ENCODE results near the gene TFAP2A.

TFAP2A gene

DNA sequence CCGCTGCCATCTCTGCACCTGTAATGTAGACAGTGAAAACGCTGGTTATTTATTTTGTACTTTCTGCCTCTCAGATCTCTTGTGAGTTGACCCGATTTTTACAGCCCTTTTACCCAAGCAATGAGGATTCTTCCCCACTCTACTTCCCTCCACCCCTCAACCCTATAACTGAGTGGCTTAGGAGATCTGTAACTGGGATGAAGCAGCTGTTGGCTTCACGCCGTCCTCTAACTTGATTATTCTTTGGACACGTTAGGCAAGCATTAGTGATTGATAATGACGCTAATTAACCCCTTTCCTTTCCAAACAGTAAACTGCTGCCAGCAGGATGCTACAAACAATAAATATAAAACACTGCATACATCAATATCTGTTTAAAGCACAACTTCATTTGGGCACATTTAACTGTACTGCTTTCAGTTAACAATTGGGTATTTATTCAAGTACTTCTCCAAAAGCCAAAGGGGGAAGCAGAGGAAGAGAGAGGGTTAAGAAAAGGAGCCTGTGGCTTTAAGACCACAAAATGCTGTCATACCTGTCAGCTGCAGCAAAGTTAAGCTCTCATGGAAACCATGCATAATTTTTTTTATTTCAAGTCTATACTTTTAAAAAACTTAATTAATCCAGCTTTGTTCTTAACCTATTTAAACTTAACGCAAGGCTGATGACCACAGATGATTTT lies 21.2 kb downstream of the TFAP2A start:
- H3K4me3 ChIP-seq (ENCODE audit: low read depth, low read length): no peak overlapping the region
- no peak for DNase-seq (ENCODE audit: low read depth)
- TF ChIP-seq, protein P1, sequence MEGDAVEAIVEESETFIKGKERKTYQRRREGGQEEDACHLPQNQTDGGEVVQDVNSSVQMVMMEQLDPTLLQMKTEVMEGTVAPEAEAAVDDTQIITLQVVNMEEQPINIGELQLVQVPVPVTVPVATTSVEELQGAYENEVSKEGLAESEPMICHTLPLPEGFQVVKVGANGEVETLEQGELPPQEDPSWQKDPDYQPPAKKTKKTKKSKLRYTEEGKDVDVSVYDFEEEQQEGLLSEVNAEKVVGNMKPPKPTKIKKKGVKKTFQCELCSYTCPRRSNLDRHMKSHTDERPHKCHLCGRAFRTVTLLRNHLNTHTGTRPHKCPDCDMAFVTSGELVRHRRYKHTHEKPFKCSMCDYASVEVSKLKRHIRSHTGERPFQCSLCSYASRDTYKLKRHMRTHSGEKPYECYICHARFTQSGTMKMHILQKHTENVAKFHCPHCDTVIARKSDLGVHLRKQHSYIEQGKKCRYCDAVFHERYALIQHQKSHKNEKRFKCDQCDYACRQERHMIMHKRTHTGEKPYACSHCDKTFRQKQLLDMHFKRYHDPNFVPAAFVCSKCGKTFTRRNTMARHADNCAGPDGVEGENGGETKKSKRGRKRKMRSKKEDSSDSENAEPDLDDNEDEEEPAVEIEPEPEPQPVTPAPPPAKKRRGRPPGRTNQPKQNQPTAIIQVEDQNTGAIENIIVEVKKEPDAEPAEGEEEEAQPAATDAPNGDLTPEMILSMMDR (IDR thresholded peaks at IDR 0.05; ENCODE audit: insufficient read depth, low read depth, low read length, missing control alignments): no peak

DNA sequence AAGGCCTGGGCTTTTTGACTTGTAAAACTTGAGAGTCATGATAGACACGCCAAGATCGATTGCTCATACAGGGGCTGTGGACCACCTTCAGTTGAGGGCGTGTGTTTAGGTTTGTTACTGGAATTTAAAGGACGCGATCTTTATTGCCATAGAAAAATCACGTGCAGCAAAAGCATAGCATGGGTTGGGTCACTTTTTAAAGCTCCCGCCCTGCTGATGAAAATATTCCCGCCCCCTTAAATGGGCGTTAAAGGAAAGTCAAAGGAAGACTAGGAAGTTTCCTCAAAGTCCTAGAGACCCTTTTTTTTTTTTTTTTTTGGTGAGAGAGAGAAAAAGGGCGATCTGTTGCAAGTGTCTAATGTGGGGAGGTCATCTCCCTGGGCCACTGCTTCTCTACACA lies 23.1 kb downstream of the TFAP2A start:
- TF ChIP-seq, protein P1 (IDR thresholded peaks at IDR 0.05; ENCODE audit: insufficient read depth, low read depth, low read length, missing control alignments): no peak
- no peak for DNase-seq (ENCODE audit: low read depth)
- H3K4me3 ChIP-seq (ENCODE audit: low read depth, low read length): no peak overlapping the region

GRCh38 chr6:10391299-10391630 lies 23.6 kb downstream of the TFAP2A start:
- no peak overlapping the region for H3K4me3 ChIP-seq (ENCODE audit: low read depth, low read length)
- no peak for DNase-seq (ENCODE audit: low read depth)
- TF ChIP-seq, protein P1 (IDR thresholded peaks at IDR 0.05; ENCODE audit: insufficient read depth, low read depth, low read length, missing control alignments): no peak

- no peak overlapping the region for H3K4me3 ChIP-seq (ENCODE audit: low read depth, low read length)
- DNase-seq (ENCODE audit: low read depth): no peak
- TF ChIP-seq, protein P1 (IDR thresholded peaks at IDR 0.05; ENCODE audit: insufficient read depth, low read depth, low read length, missing control alignments): no peak
Measured at GRCh38 chr6:10390495-10391298, 24.2 kb downstream of the TFAP2A start.

DNA sequence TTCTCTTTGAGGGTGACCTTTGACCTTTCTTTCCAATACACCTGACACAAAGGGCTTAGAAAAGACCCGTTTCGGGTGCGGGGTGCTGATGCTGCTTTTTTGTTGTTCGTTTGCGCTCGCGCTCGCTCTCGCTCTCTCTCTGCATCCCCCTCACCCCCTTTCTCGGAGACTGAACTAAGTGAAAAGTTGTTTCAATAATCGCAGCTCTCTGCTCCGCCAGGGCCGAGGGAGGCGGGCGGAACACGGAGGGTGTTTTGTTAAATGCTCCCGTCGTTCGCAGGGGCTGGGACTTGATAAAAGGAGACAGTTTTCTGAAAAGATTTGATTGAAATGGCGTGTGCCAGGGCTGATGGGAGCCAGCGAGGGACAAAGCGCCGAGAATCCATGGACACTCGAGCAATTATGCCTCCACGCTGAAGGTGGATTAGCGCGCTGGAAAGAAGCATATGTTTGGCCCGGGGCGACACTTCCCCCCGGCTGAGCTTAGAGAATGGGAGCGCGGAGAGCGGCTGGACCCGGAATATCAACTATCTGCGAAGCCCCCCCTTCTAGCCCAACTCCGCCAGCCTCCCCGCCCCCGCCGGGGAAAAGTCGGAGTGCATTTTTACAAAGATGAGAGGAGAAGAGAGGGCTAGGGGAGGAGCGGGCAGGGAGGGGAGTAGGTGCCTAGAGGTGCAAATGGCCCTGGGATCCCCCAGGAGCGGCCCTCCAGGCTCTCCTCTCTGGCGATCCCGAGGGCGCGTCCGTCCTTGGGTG lies 25.0 kb downstream of the TFAP2A start:
- no peak for DNase-seq (ENCODE audit: low read depth)
- TF ChIP-seq, protein P1 (IDR thresholded peaks at IDR 0.05; ENCODE audit: insufficient read depth, low read depth, low read length, missing control alignments): no peak
- no peak overlapping the region for H3K4me3 ChIP-seq (ENCODE audit: low read depth, low read length)

DNA sequence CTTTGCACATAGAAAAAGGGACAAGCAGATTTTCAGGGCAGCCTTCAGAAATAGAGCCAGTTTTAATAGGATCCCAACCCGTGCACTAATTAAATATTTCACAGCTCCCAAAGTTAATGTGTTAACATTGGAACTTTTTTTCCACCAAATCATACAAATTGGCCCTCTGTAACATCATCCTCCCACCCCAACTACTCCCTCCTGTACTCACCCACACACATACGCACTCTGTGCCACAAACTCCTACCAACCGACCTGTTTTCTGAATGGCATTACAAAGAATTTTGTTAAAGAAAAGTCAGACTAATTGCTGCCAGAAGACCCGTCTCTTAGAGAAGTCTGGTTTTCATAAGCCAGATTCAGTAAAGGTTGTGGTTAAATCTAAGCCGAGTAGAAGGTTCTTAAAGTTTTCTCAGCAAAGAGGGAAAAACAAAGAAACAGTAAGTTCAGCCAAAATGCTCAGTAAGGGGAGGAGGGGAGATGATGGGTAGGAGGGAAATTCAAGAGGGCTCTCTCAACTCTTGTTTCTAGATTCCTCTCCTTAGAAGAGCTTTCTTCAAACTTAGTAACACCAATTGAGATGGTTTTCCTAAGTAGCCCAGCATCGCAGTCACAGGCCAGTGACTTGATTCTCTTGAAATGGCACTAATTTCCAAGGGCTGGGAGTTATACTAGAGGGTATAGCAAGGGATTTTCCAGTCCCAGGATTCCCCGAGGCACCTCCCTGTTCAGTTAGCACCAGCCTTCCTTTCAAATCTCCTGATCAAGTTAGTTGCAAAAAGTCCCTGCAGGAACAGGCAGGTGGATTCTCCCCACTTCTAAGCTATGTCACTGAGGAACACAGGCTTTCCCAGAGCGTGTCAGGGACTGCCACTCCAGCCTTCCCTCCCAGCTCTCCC lies 27.9 kb downstream of the TFAP2A start:
- TF ChIP-seq, protein P1 (IDR thresholded peaks at IDR 0.05; ENCODE audit: insufficient read depth, low read depth, low read length, missing control alignments): no peak
- no peak overlapping the region for H3K4me3 ChIP-seq (ENCODE audit: low read depth, low read length)
- no peak for DNase-seq (ENCODE audit: low read depth)

All from GM12865 (cell line).